Measurements from ENCODE around the gene MISP3. TPM values are rescaled to one million over a fixed set of nuclear protein-coding genes. Genes with fewer than 3 reads are reported as not detected.

MISP3 gene
- total and polyA plus RNA-seq, 4 experiments from 2014 or later: 0.68 to 1.6 (median 1.2) TPM

- Histone ChIP-seq H3K27me3 (ENCODE audit: insufficient read depth, low read length) (no peaks in the 10 kb centered on the region), H3K9me3 (ENCODE audit: control insufficient read depth in 1 of 2, low read length in 2 of 2) (no peaks in the 10 kb centered on the region), H3K4me1 (ENCODE audit: insufficient read depth, low read length) (peaks cover 46% of the 10 kb centered on the region), H3K36me3 (ENCODE audit: insufficient read depth, low read length) (no peaks in the 10 kb centered on the region), H3K27ac (ENCODE audit: low read depth, low read length) (peak overlapping the region; percentile 44), H3K4me3 (ENCODE audit: low read length in 2 of 2) (peak overlapping the region; percentile 30 to 57)
- POLR2A ChIA-PET (ENCODE audit: partially characterized antibody): interaction anchor here (0.6 to 4.8 kb wide), 20 partner anchors 14 to 330 kb away, joined by 3 to 40 read pairs (median 3); partner anchors contain the start of genes ADGRE5, ASF1B, IL27RA and MISP3
- Mint-ChIP-seq H3K4me1 (peaks cover 23 to 55% (median 39%) of the 10 kb centered on the region in 4 donors), H3K27ac (peak overlapping the region; percentile 69 to 89 (median 88)), H3K27me3 (no peaks in the 10 kb centered on the region), H3K36me3 (peaks cover 0 to 7% of the 10 kb centered on the region in 2 donors), H3K9me3 (peaks cover 0 to 2% (median 0%) of the 10 kb centered on the region in 8 donors), H3K4me3 (peak overlapping the region; percentile 88 to 97 (median 91))
- intact Hi-C loops (cut with micrococcal nuclease): loop anchor here (1.0 to 2.0 kb wide), 3 partner anchors 27 to 236 kb away; partner anchors contain the start of gene SAMD1
- peak in 2 of 5 donors; percentile 14 to 51 for DNase-seq
- CTCF ChIA-PET (ENCODE audit: partially characterized antibody): interaction anchor here (1.0 kb wide), 1 partner anchor 20 kb away, joined by 3 read pairs; the partner anchor contains the start of gene ASF1B
Observed at GRCh38 chr19:14116918-14117578, 44.5 kb downstream of the MISP3 start.

GRCh38 chr19:14117668-14118164 lies 45.1 kb downstream of the MISP3 start, which contains the start of gene PRKACA:
PRKACA (minus strand) TSS chr19:14117762; CDS start chr19:14117547, 215 bp downstream.
- Histone ChIP-seq H3K27me3 (ENCODE audit: insufficient read depth, low read length) (no peaks in the 10 kb centered on the region), H3K27ac (ENCODE audit: low read depth, low read length) (peak within 1 kb of the TSS; percentile 73), H3K4me1 (ENCODE audit: insufficient read depth, low read length) (peaks cover 41% of the 10 kb centered on the region), H3K36me3 (ENCODE audit: insufficient read depth, low read length) (no peaks in the 10 kb centered on the region), H3K9me3 (ENCODE audit: control insufficient read depth in 1 of 2, low read length in 2 of 2) (no peaks in the 10 kb centered on the region), H3K4me3 (ENCODE audit: low read length in 2 of 2) (peak within 1 kb of the TSS; percentile 57 to 63)
- H3K4me3 Mint-ChIP-seq: peak within 1 kb of the TSS; percentile 92 to 98 (median 96)
- peaks cover 0 to 2% (median 0%) of the 10 kb centered on the region in 8 donors for H3K9me3 Mint-ChIP-seq
- H3K27ac Mint-ChIP-seq: peak within 1 kb of the TSS; percentile 95 to 98 (median 98)
- DNase-seq: peak; percentile 97 to 99 (median 99)
- ChIA-PET POLR2A (ENCODE audit: partially characterized antibody) (interaction anchor here (0.6 to 4.8 kb wide), 23 partner anchors 14 to 353 kb away, joined by 3 to 40 read pairs (median 3); partner anchors contain the start of genes ADGRE5, ASF1B, IL27RA and MISP3), CTCF (ENCODE audit: partially characterized antibody) (interaction anchor here (1.0 kb wide), 1 partner anchor 19 kb away, joined by 3 read pairs; the partner anchor contains the start of gene ASF1B)
- intact Hi-C loops (cut with micrococcal nuclease): loop anchor here (1.0 to 2.0 kb wide), 4 partner anchors 19 to 237 kb away; partner anchors contain the start of genes ASF1B and SAMD1
- H3K27me3 Mint-ChIP-seq: no peaks in the 10 kb centered on the region
- H3K4me1 Mint-ChIP-seq: peaks cover 23 to 50% (median 39%) of the 10 kb centered on the region in 4 donors
- H3K36me3 Mint-ChIP-seq: peaks cover 0 to 7% of the 10 kb centered on the region in 2 donors

GRCh38 chr19:14118165-14119051 lies 45.8 kb downstream of the MISP3 start:
- Mint-ChIP-seq H3K9me3 (peaks cover 0 to 2% (median 0%) of the 10 kb centered on the region in 8 donors), H3K27me3 (no peaks in the 10 kb centered on the region), H3K4me3 (peak overlapping the region; percentile 87 to 98 (median 92)), H3K27ac (peak overlapping the region; percentile 95 to 98 (median 98)), H3K36me3 (peaks cover 0 to 7% of the 10 kb centered on the region in 2 donors), H3K4me1 (peaks cover 21 to 50% (median 36%) of the 10 kb centered on the region in 4 donors)
- Histone ChIP-seq H3K9me3 (ENCODE audit: control insufficient read depth in 1 of 2, low read length in 2 of 2) (no peaks in the 10 kb centered on the region), H3K4me3 (ENCODE audit: low read length in 2 of 2) (peak overlapping the region; percentile 29 to 63), H3K27ac (ENCODE audit: low read depth, low read length) (peak overlapping the region; percentile 73), H3K36me3 (ENCODE audit: insufficient read depth, low read length) (no peaks in the 10 kb centered on the region), H3K27me3 (ENCODE audit: insufficient read depth, low read length) (no peaks in the 10 kb centered on the region), H3K4me1 (ENCODE audit: insufficient read depth, low read length) (peaks cover 40% of the 10 kb centered on the region)
- ChIA-PET POLR2A (ENCODE audit: partially characterized antibody) (interaction anchor here (0.6 to 4.8 kb wide), 19 partner anchors 15 to 354 kb away, joined by 3 to 40 read pairs (median 3); partner anchors contain the start of genes ADGRE5, ASF1B, IL27RA and MISP3), CTCF (ENCODE audit: partially characterized antibody) (interaction anchor here (1.0 kb wide), 1 partner anchor 18 kb away, joined by 3 read pairs; the partner anchor contains the start of gene ASF1B)
- DNase-seq: peak; percentile 40 to 84 (median 45)
- intact Hi-C loops (cut with micrococcal nuclease): loop anchor here (1.0 kb wide), 1 partner anchor 18 kb away; the partner anchor contains the start of gene ASF1B

- Mint-ChIP-seq H3K27ac (peak overlapping the region; percentile 95 to 98 (median 98)), H3K27me3 (no peaks in the 10 kb centered on the region), H3K36me3 (peaks cover 0 to 7% of the 10 kb centered on the region in 2 donors), H3K4me1 (peaks cover 19 to 43% (median 32%) of the 10 kb centered on the region in 4 donors), H3K4me3 (peak overlapping the region; percentile 87 to 98 (median 92)), H3K9me3 (no peaks in the 10 kb centered on the region)
- ChIA-PET CTCF (ENCODE audit: partially characterized antibody) (no interaction called here), POLR2A (ENCODE audit: partially characterized antibody) (interaction anchor here (1.1 to 4.8 kb wide), 3 partner anchors 17 to 114 kb away, joined by 3 to 40 read pairs (median 24); partner anchors contain the start of gene ASF1B)
- no peak overlapping the region for H3K4me3 ChIP-seq (ENCODE audit: low read length in 2 of 2)
- intact Hi-C loops (cut with micrococcal nuclease): no loop called here
- H3K36me3 ChIP-seq (ENCODE audit: insufficient read depth, low read length): no peaks in the 10 kb centered on the region
- H3K27me3 ChIP-seq (ENCODE audit: insufficient read depth, low read length): no peaks in the 10 kb centered on the region
- DNase-seq: no peak
- peak overlapping the region; percentile 73 for H3K27ac ChIP-seq (ENCODE audit: low read depth, low read length)
- H3K9me3 ChIP-seq (ENCODE audit: control insufficient read depth in 1 of 2, low read length in 2 of 2): no peaks in the 10 kb centered on the region
- peaks cover 40% of the 10 kb centered on the region for H3K4me1 ChIP-seq (ENCODE audit: insufficient read depth, low read length)
Observed at GRCh38 chr19:14119146-14119545, 46.6 kb downstream of the MISP3 start.

- ChIA-PET POLR2A (ENCODE audit: partially characterized antibody) (interaction anchor here (4.8 kb wide), 1 partner anchor 17 kb away, joined by 40 read pairs; the partner anchor contains the start of gene ASF1B), CTCF (ENCODE audit: partially characterized antibody) (no interaction called here)
- Histone ChIP-seq H3K4me3 (ENCODE audit: low read length in 2 of 2) (no peak overlapping the region), H3K36me3 (ENCODE audit: insufficient read depth, low read length) (no peaks in the 10 kb centered on the region), H3K27ac (ENCODE audit: low read depth, low read length) (no peak overlapping the region), H3K27me3 (ENCODE audit: insufficient read depth, low read length) (no peaks in the 10 kb centered on the region), H3K9me3 (ENCODE audit: control insufficient read depth in 1 of 2, low read length in 2 of 2) (no peaks in the 10 kb centered on the region), H3K4me1 (ENCODE audit: insufficient read depth, low read length) (peaks cover 34% of the 10 kb centered on the region)
- Mint-ChIP-seq H3K27ac (peak overlapping the region in 5 of 7 donors; percentile 21 to 98 (median 31)), H3K36me3 (peaks cover 0 to 7% of the 10 kb centered on the region in 2 donors), H3K4me1 (peaks cover 19 to 39% (median 29%) of the 10 kb centered on the region in 4 donors), H3K27me3 (no peaks in the 10 kb centered on the region), H3K9me3 (no peaks in the 10 kb centered on the region), H3K4me3 (peak overlapping the region in 1 of 8 donors; percentile 35)
- intact Hi-C loops (cut with micrococcal nuclease): no loop called here
- no peak for DNase-seq
Observed at GRCh38 chr19:14119644-14120496, 47.3 kb downstream of the MISP3 start.

- Mint-ChIP-seq H3K27ac (peak overlapping the region in 1 of 7 donors; percentile 21), H3K4me1 (peaks cover 17 to 33% (median 24%) of the 10 kb centered on the region in 4 donors), H3K36me3 (peaks cover 0 to 7% of the 10 kb centered on the region in 2 donors), H3K9me3 (no peaks in the 10 kb centered on the region), H3K27me3 (no peaks in the 10 kb centered on the region), H3K4me3 (no peak overlapping the region)
- POLR2A ChIA-PET (ENCODE audit: partially characterized antibody): no interaction called here
- Histone ChIP-seq H3K9me3 (ENCODE audit: control insufficient read depth in 1 of 2, low read length in 2 of 2) (no peaks in the 10 kb centered on the region), H3K27ac (ENCODE audit: low read depth, low read length) (no peak overlapping the region), H3K4me1 (ENCODE audit: insufficient read depth, low read length) (peaks cover 28% of the 10 kb centered on the region), H3K4me3 (ENCODE audit: low read length in 2 of 2) (no peak overlapping the region), H3K36me3 (ENCODE audit: insufficient read depth, low read length) (no peaks in the 10 kb centered on the region), H3K27me3 (ENCODE audit: insufficient read depth, low read length) (no peaks in the 10 kb centered on the region)
- CTCF ChIA-PET (ENCODE audit: partially characterized antibody): no interaction called here
- intact Hi-C loops (cut with micrococcal nuclease): no loop called here
- DNase-seq: no peak
Observed at GRCh38 chr19:14120497-14120780, 47.9 kb downstream of the MISP3 start.
